AG04449 (cell line): ENCODE results near the gene GPRIN1.
"Not testable (repeated sequence)": the region's sequence is repeated elsewhere in the genome, so short reads cannot be mapped to it uniquely, and the experiment has no call there.

Experiments used
- CTCF ChIA-PET: fragments of 350-600 bp; formaldehyde crosslinking; extraction: SDS; loops from one replicate; lab custom pipeline; 2021; ENCODE audit warnings: antibody characterized with exemption; lab: Yijun Ruan, JAX
- POLR2A ChIA-PET: fragments of 400-600, 350-600 bp; formaldehyde crosslinking; extraction: SDS; loops from one replicate; lab custom pipeline; 2020; ENCODE audit warnings: antibody characterized with exemption, inconsistent platforms; lab: Yijun Ruan, JAX
- DNase-seq: peaks from one replicate; pipeline ENCODE4 v3.0.0-alpha.2; 2010; ENCODE audit warnings: low read depth, low spot score
- H3K4me3 ChIP-seq: 2 replicates; pipeline ENCODE4 v1.5.1; 2011; ENCODE audit warnings: low read depth, mild to moderate bottlenecking, control low read depth, low read length
- CTCF ChIP-seq: IDR thresholded peaks from one replicate; pipeline ENCODE4 v1.5.1; 2011; ENCODE audit warnings: mild to moderate bottlenecking, moderate library complexity, low read length, control low read depth, inconsistent platforms; ENCODE audit not compliant: insufficient read depth; ENCODE audit errors: missing control alignments

GPRIN1 gene

GRCh38 chr5:176561259-176561658, 48.7 kb downstream of the GPRIN1 start:
- no peak overlapping the region for H3K4me3 ChIP-seq
- DNase-seq, result no peak
- POLR2A ChIA-PET, result no interaction called here
- TF ChIP-seq CTCF, result no peak
- CTCF ChIA-PET, result interaction anchor here (0.9 to 2.2 kb wide), 2 partner anchors 12 to 82 kb away, joined by 3 to 6 read pairs; no protein-coding TSS in a partner anchor

- ChIA-PET CTCF (interaction anchor here (2.2 kb wide), 1 partner anchor 13 kb away, joined by 6 read pairs; no protein-coding TSS in a partner anchor), POLR2A (no interaction called here)
- no peak for TF ChIP-seq CTCF
- DNase-seq, result no peak
- no peak overlapping the region for H3K4me3 ChIP-seq
These were observed 49.6 kb downstream of the GPRIN1 start for GRCh38 chr5:176560364-176560763.

- no peak overlapping the region for H3K4me3 ChIP-seq
- DNase-seq, result no peak
- TF ChIP-seq CTCF, result no peak
- CTCF ChIA-PET, result interaction anchor here (2.1 to 2.2 kb wide), 2 partner anchors 13 to 14 kb away, joined by 6 to 13 read pairs; no protein-coding TSS in a partner anchor
- POLR2A ChIA-PET, result no interaction called here
These were observed 50.3 kb downstream of the GPRIN1 start for GRCh38 chr5:176559683-176560082.

- TF ChIP-seq CTCF, result no peak
- POLR2A ChIA-PET, result no interaction called here
- CTCF ChIA-PET, result interaction anchor here (2.1 kb wide), 1 partner anchor 15 kb away, joined by 13 read pairs; no protein-coding TSS in a partner anchor
- no peak for DNase-seq
- H3K4me3 ChIP-seq, result no peak overlapping the region
These were observed 52.1 kb downstream of the GPRIN1 start for GRCh38 chr5:176557846-176558245.

GRCh38 chr5:176553260-176554085, 56.5 kb downstream of the GPRIN1 start:
- no peak for TF ChIP-seq CTCF
- H3K4me3 ChIP-seq, result no peak overlapping the region
- POLR2A ChIA-PET, result no interaction called here
- CTCF ChIA-PET, result interaction anchor here (0.8 to 2.1 kb wide), 2 partner anchors 20 to 26 kb away, joined by 3 to 9 read pairs; no protein-coding TSS in a partner anchor
- no peak for DNase-seq

DNA sequence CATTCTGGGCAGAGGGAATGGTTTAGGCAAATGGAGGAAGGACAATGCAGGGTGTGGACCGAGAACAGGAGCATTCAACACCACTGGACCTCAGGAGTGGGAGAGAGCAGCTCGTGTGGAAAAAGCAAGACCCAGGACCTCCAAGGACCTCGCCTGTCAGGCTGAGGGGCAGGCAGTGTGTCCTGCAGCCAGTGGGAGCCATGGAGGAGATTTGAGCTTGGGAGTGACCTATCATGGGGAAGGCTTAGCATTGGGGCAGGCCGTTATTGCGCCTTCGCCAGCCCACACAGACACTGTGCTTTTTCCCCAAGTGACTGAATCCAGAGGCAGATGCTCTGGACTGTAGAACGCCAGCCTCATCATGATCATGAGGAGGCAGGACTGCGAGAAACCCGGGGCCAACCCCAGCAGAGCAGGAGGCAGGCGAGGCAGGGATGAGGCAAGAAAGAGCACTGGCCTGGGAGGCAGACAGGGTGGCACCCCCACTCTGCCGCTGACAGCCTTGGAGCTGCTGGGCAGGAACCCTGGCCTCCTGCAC, 57.6 kb downstream of the GPRIN1 start:
- CTCF ChIA-PET, result interaction anchor here (0.8 kb wide), 1 partner anchor 27 kb away, joined by 3 read pairs; no protein-coding TSS in a partner anchor

DNA sequence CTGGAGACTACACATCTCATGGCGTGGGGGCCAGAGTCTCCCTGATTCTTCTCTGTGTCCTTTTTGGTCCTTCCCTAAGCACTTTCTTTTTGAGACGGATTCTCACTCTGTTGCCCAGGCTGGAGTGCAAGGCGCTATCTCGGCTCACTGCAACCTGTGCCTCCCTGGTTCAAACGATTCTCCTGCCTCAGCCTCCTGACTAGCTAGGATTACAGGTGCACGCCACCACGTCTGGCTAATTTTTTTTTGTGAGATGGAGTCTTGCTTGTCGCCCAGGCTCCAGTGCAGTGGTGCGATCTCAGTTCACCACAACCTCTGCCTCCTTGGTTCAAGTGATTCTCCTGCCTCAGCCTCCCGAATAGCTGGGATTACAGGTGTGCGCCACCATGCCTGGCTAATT, 59.0 kb downstream of the GPRIN1 start:
- CTCF ChIA-PET, result interaction anchor here (2.3 kb wide), 1 partner anchor 23 kb away, joined by 9 read pairs; no protein-coding TSS in a partner anchor
- not testable (repeated sequence) for H3K4me3 ChIP-seq, DNase-seq
- POLR2A ChIA-PET, result interaction anchor here (0.6 kb wide), 1 partner anchor 15 kb away, joined by 5 read pairs; no protein-coding TSS in a partner anchor

More for the DNA sequence above, 57.6 kb downstream of the GPRIN1 start:
- no peak overlapping the region for H3K4me3 ChIP-seq
- TF ChIP-seq CTCF, result no peak
- no peak for DNase-seq
- POLR2A ChIA-PET, result no interaction called here
